HUES6 (cell line): ENCODE results near the gene FBXO17.

Experiments
- H3K27ac ChIP-seq: 2 replicates; pipeline ENCODE4 v1.7.0; 2013; ENCODE audit warnings: low read depth, mild to moderate bottlenecking, low read length, inconsistent platforms
- H3K27me3 ChIP-seq: 2 replicates; pipeline ENCODE4 v1.6.1; 2013; ENCODE audit warnings: low read length; ENCODE audit not compliant: control insufficient read depth, insufficient read depth
- H3K36me3 ChIP-seq: 2 replicates; pipeline ENCODE4 v1.6.1; 2013; ENCODE audit warnings: low read length; ENCODE audit not compliant: control insufficient read depth, insufficient read depth
- H3K4me1 ChIP-seq: 2 replicates; pipeline ENCODE4 v1.6.1; 2013; ENCODE audit warnings: low read length; ENCODE audit not compliant: control insufficient read depth, insufficient read depth
- H3K4me3 ChIP-seq: 2 replicates; pipeline ENCODE4 v1.5.1; 2013; ENCODE audit warnings: low read depth, low read length
- H3K9ac ChIP-seq: one replicate; pipeline ENCODE4 v1.6.1; 2013; ENCODE audit warnings: mild to moderate bottlenecking, low read length
- H3K9me3 ChIP-seq: 2 replicates; pipeline ENCODE4 v1.6.1; 2013; ENCODE audit warnings: low read depth, low read length; ENCODE audit not compliant: control insufficient read depth, insufficient read depth

FBXO17 gene

DNA sequence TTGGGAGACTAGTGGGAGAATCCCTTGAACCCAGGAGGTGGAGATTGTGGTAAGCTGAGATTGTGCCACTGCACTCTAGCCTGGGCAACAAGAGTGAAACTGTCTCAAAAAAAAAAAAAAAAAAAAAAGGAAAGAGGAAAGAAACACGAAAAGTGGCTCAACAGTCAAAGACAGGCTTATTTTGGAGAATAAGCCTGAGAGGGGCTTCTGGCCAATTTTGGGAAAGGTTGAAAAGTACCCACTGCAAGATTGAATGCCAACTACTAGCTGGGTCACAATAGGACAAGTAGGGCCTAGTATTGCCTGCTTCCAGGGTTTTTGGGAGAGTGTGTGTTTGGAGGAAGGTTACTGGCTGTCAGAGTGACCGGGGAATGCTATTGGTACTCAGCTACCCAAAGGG, 17.2 kb downstream of the FBXO17 start:
- H3K36me3 ChIP-seq = peaks cover 9% of the 10 kb centered on the region; the same call in 1 of the 2 replicates
- no peaks in the 10 kb centered on the region for H3K27me3 ChIP-seq
- H3K27ac ChIP-seq = no peak overlapping the region
- H3K9me3 ChIP-seq = peaks cover 7% of the 10 kb centered on the region; the same call in 1 of the 2 replicates
- H3K4me3 ChIP-seq = no peak overlapping the region
- no peak overlapping the region for H3K9ac ChIP-seq
- H3K4me1 ChIP-seq = peaks cover 3% of the 10 kb centered on the region

DNA sequence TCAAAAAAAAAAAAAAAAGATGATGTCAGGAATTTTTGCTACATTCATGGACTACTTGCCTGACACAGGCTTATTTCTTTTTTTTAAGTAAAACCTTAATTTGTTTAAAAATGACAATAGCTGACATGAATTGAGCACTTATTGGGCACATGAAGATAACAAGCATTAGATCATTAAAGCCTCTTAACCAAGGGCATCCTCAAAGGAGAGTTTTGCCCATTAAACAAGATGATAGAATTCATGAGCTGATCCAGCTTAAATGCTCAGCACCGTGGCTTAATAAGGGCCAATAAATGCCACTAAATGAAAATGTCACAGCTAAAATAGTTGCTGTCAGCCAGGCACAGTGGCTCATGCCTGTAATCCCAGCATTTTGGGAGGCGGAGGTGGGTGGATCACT, 19.3 kb downstream of the FBXO17 start:
- no peaks in the 10 kb centered on the region for H3K27me3 ChIP-seq
- no peaks in the 10 kb centered on the region for H3K4me1 ChIP-seq
- peaks cover 5% of the 10 kb centered on the region; the same call in 1 of the 2 replicates for H3K36me3 ChIP-seq
- no peak overlapping the region for H3K27ac ChIP-seq
- H3K9ac ChIP-seq = no peak overlapping the region
- peaks cover 7% of the 10 kb centered on the region; the same call in 1 of the 2 replicates for H3K9me3 ChIP-seq
- no peak overlapping the region for H3K4me3 ChIP-seq

DNA sequence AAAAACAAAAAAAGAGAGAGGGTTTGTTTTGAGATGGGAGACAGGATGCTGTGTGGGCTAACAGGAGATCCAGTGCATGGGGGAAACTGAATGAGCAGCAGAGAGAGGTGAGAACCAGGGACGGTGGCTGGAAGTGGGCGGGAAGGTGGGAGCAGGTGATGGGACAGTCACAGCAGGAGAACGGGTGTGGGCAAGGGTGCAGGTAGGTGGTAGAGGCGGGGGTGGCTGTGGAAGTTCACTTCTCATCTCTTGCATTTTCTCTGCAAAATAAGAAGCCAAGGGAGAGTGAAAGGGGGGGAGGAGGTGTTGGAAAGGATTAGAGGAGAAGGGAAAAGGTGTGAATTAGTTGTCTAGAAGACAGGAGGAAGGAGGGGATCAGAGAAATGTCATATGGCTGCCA, 21.9 kb downstream of the FBXO17 start:
- H3K4me3 ChIP-seq = no peak overlapping the region
- peaks cover 5% of the 10 kb centered on the region; the same call in 1 of the 2 replicates for H3K36me3 ChIP-seq
- H3K27me3 ChIP-seq = no peaks in the 10 kb centered on the region
- H3K27ac ChIP-seq = no peak overlapping the region
- H3K4me1 ChIP-seq = no peaks in the 10 kb centered on the region
- H3K9ac ChIP-seq = no peak overlapping the region
- H3K9me3 ChIP-seq = peaks cover 4% of the 10 kb centered on the region; the same call in 1 of the 2 replicates

GRCh38 chr19:38952395-38953165, 23.0 kb downstream of the FBXO17 start:
- H3K27ac ChIP-seq = no peak overlapping the region
- no peaks in the 10 kb centered on the region for H3K4me1 ChIP-seq
- no peaks in the 10 kb centered on the region for H3K27me3 ChIP-seq
- H3K9ac ChIP-seq = no peak overlapping the region
- no peak overlapping the region for H3K4me3 ChIP-seq
- H3K9me3 ChIP-seq = no peaks in the 10 kb centered on the region
- H3K36me3 ChIP-seq = peaks cover 2% of the 10 kb centered on the region; the same call in 1 of the 2 replicates

- Histone ChIP-seq H3K9ac (no peak overlapping the region), H3K4me3 (no peak overlapping the region), H3K36me3 (no peaks in the 10 kb centered on the region), H3K9me3 (no peaks in the 10 kb centered on the region), H3K27me3 (no peaks in the 10 kb centered on the region), H3K27ac (no peak overlapping the region), H3K4me1 (no peaks in the 10 kb centered on the region)
Measured at GRCh38 chr19:38951187-38951586, 24.4 kb downstream of the FBXO17 start.

- no peak overlapping the region for H3K27ac ChIP-seq
Measured at GRCh38 chr19:38949580-38950367, 25.8 kb downstream of the FBXO17 start.

GRCh38 chr19:38946229-38947010, 29.1 kb downstream of the FBXO17 start:
- H3K4me1 ChIP-seq = no peaks in the 10 kb centered on the region
- no peak overlapping the region for H3K27ac ChIP-seq
- H3K9ac ChIP-seq = no peak overlapping the region
- H3K4me3 ChIP-seq = no peak overlapping the region
- H3K27me3 ChIP-seq = no peaks in the 10 kb centered on the region
- no peaks in the 10 kb centered on the region for H3K9me3 ChIP-seq
- H3K36me3 ChIP-seq = peaks cover 7% of the 10 kb centered on the region

More at GRCh38 chr19:38949580-38950367, 25.8 kb downstream of the FBXO17 start:
- Histone ChIP-seq H3K27me3 (no peaks in the 10 kb centered on the region), H3K4me3 (peak overlapping the region; percentile 71), H3K4me1 (no peaks in the 10 kb centered on the region), H3K36me3 (peaks cover 1% of the 10 kb centered on the region), H3K9me3 (no peaks in the 10 kb centered on the region), H3K9ac (peak overlapping the region; percentile 32)

DNA sequence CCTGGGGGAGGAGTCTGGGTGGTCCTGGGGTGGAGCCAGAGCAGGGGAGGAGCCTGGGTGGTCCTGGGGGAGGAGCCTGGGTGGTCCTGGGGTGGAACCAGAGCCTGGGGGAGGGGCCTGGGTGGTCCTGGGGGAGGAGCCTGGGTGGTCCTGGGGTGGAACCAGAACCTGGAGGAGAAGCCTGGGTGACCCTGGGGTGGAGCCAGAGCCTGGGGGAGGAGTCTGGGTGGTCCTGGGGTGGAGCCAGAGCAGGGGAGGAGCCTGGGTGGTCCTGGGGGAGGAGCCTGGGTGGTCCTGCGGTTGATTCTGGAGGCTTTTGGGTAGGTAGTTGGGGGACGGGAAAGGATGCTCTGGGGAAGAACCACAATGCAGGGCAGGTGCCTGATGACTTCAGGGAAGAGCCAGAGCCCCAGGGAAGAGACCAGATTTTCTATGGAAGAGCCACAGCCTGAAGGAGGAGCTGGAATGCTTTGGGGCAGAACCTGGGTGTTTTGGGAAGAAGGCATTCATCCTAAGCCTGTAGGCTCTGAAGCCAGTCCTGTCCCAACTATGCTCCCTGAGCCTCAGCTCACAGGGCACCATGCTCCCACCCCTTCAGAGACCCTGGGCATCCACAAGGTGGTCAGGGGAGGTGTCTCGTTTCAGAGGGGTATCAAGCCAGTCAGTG, 29.8 kb downstream of the FBXO17 start:
- Histone ChIP-seq H3K4me3 (no peak overlapping the region), H3K9ac (no peak overlapping the region), H3K27me3 (no peaks in the 10 kb centered on the region), H3K27ac (no peak overlapping the region), H3K4me1 (no peaks in the 10 kb centered on the region), H3K9me3 (no peaks in the 10 kb centered on the region), H3K36me3 (peaks cover 7% of the 10 kb centered on the region)

GRCh38 chr19:38944981-38945506, 30.5 kb downstream of the FBXO17 start:
- Histone ChIP-seq H3K27ac (no peak overlapping the region), H3K9me3 (no peaks in the 10 kb centered on the region), H3K27me3 (no peaks in the 10 kb centered on the region), H3K4me1 (no peaks in the 10 kb centered on the region), H3K9ac (no peak overlapping the region), H3K36me3 (peaks cover 7% of the 10 kb centered on the region), H3K4me3 (no peak overlapping the region)

GRCh38 chr19:38942471-38943181, 32.9 kb downstream of the FBXO17 start:
- Histone ChIP-seq H3K27ac (no peak overlapping the region), H3K36me3 (peaks cover 7% of the 10 kb centered on the region), H3K27me3 (no peaks in the 10 kb centered on the region), H3K9me3 (no peaks in the 10 kb centered on the region), H3K9ac (no peak overlapping the region), H3K4me1 (no peaks in the 10 kb centered on the region), H3K4me3 (no peak overlapping the region)
